H1 (cell line): ENCODE data around the gene POU2F2. TPM values are rescaled to one million over a fixed set of nuclear protein-coding genes. Genes with fewer than 3 reads are reported as not detected.

Experiments used
- CTCF ChIA-PET: fragments of 300-600 bp; sonication (Branson Sonifier 250); formaldehyde crosslinking; loops from one replicate; lab custom pipeline; 2021; ENCODE audit not compliant: partially characterized antibody; lab: Charles Lee
- POLR2A ChIA-PET: fragments of 300-600 bp; sonication (Branson Sonifier 250); formaldehyde crosslinking; loops from one replicate; lab custom pipeline; 2021; ENCODE audit warnings: inconsistent platforms; ENCODE audit not compliant: partially characterized antibody; lab: Charles Lee
- DNase-seq, 2 experiments: peaks; one replicate each; pipeline versions ENCODE4 v3.0.0 to v3.0.0-alpha.2; 2010 to 2022; ENCODE audit warnings: low spot score in 2 of 2, low read depth in 1 of 2, mixed read lengths in 1 of 2
- FAIRE-seq: peaks from 2 replicates; lab custom pipeline; 2011; peaks lifted over from hg19 to GRCh38; lab: Jason Lieb, UNC
- H2AFZ ChIP-seq: 2 replicates; pipeline ENCODE4 v1.8.1; 2012; ENCODE audit warnings: low read length, inconsistent platforms
- H2AK5ac ChIP-seq: 2 replicates; pipeline ENCODE4 v1.6.1; 2013; ENCODE audit warnings: low read depth, low read length
- H2BK120ac ChIP-seq: replicated peaks from 2 replicates; pipeline ENCODE3; 2013; ENCODE audit warnings: low read depth, low read length, inconsistent platforms
- H2BK12ac ChIP-seq: 2 replicates; pipeline ENCODE4 v1.6.1; 2013; ENCODE audit warnings: low read depth, low read length
- H2BK15ac ChIP-seq: 2 replicates; pipeline ENCODE4 v1.6.1; 2013; ENCODE audit warnings: low read length
- H2BK20ac ChIP-seq: 2 replicates; pipeline ENCODE4 v1.6.1; 2013; ENCODE audit warnings: low read length
- H2BK5ac ChIP-seq: 2 replicates; pipeline ENCODE4 v1.6.1; 2013; ENCODE audit warnings: low read depth, low read length
- H3K14ac ChIP-seq: 2 replicates; pipeline ENCODE4 v1.6.1; 2013; ENCODE audit warnings: inconsistent platforms; ENCODE audit not compliant: insufficient read length
- H3K18ac ChIP-seq: 2 replicates; pipeline ENCODE4 v1.6.1; 2013; ENCODE audit warnings: low read length; ENCODE audit errors: extremely low read depth
- H3K23ac ChIP-seq: 2 replicates; pipeline ENCODE4 v1.6.1; 2013; ENCODE audit warnings: inconsistent platforms; ENCODE audit not compliant: insufficient read length
- H3K23me2 ChIP-seq: 2 replicates; pipeline ENCODE4 v1.6.1; 2013; ENCODE audit warnings: low read depth, low read length
- H3K27ac ChIP-seq: 2 replicates; pipeline ENCODE4 v1.6.1; 2011; ENCODE audit warnings: low read depth, low read length, inconsistent platforms
- H3K27me3 ChIP-seq, 4 experiments: replicated peaks in 1 of 4; 1 replicate in 1 of 4; 2 replicates in 3 of 4; pipeline versions ENCODE4 v1.6.1 to v1.8.1; 2011 to 2013; ENCODE audit warnings: low read length in 3 of 4, mild to moderate bottlenecking in 3 of 4, inconsistent platforms in 2 of 4, mixed read lengths in 2 of 4, moderate library complexity in 1 of 4; ENCODE audit not compliant: control insufficient read depth in 3 of 4, insufficient read depth in 3 of 4; ENCODE audit errors: extremely low read depth in 1 of 4
- H3K36me3 ChIP-seq, 4 experiments: 2 replicates each; pipeline versions ENCODE4 v1.6.1 to v1.8.1; 2011 to 2013; ENCODE audit warnings: mild to moderate bottlenecking in 4 of 4, low read length in 3 of 4, moderate library complexity in 2 of 4, control low read depth in 1 of 4, inconsistent platforms in 1 of 4; ENCODE audit not compliant: insufficient read depth in 4 of 4, control insufficient read depth in 2 of 4
- H3K4ac ChIP-seq: replicated peaks from 2 replicates; pipeline ENCODE3; 2013; ENCODE audit warnings: low read length, low read depth, mixed read lengths, inconsistent platforms; ENCODE audit not compliant: insufficient read length
- H3K4me1 ChIP-seq, 4 experiments: replicated peaks in 1 of 4; 1 replicate in 1 of 4; 2 replicates in 3 of 4; pipeline versions ENCODE4 v1.6.1 to v1.8.1; 2011 to 2013; ENCODE audit warnings: low read length in 3 of 4, inconsistent platforms in 2 of 4, mixed read lengths in 1 of 4; ENCODE audit not compliant: insufficient read depth in 4 of 4, control insufficient read depth in 3 of 4
- H3K4me2 ChIP-seq, 2 experiments: 2 replicates each; pipeline versions ENCODE4 v1.6.1 to v1.8.1; 2011 to 2013; ENCODE audit warnings: low read depth in 2 of 2, low read length in 2 of 2, control low read depth in 1 of 2, inconsistent platforms in 1 of 2, mild to moderate bottlenecking in 1 of 2; ENCODE audit not compliant: insufficient read depth in 1 of 2
- H3K4me3 ChIP-seq, 4 experiments: fragments of 200-600, 300-600 bp in 1 of 4; sonication (generic), shearing (Covaris generic), sonication (Bioruptor Twin) in 1 of 4; 2 replicates each; pipeline versions ENCODE4 v1.5.1 to v1.8.1; 2011 to 2016; ENCODE audit warnings: low read length in 4 of 4, low read depth in 3 of 4, control low read depth in 2 of 4, inconsistent platforms in 2 of 4, mild to moderate bottlenecking in 2 of 4, mixed read lengths in 1 of 4, moderate library complexity in 1 of 4; ENCODE audit not compliant: insufficient read depth in 2 of 4; ENCODE audit errors: extremely low read depth in 1 of 4
- H3K56ac ChIP-seq: replicated peaks from 2 replicates; pipeline ENCODE3; 2013; ENCODE audit warnings: low read depth, mild to moderate bottlenecking, mixed read lengths, low read length, inconsistent platforms; ENCODE audit not compliant: insufficient read length
- H3K79me1 ChIP-seq: 2 replicates; pipeline ENCODE4 v1.6.1; 2013; ENCODE audit warnings: low read depth, low read length, control low read depth
- H3K79me2 ChIP-seq, 2 experiments: 2 replicates each; pipeline versions ENCODE4 v1.6.1 to v1.8.1; 2012 to 2013; ENCODE audit warnings: low read length in 2 of 2, mild to moderate bottlenecking in 2 of 2, inconsistent platforms in 1 of 2; ENCODE audit not compliant: insufficient read depth in 2 of 2, control insufficient read depth in 1 of 2
- H3K9ac ChIP-seq, 4 experiments: replicated peaks in 1 of 4; 1 replicate in 1 of 4; 2 replicates in 3 of 4; pipeline versions ENCODE4 v1.6.1 to v1.8.1; 2011 to 2013; ENCODE audit warnings: low read depth in 3 of 4, low read length in 3 of 4, control low read depth in 2 of 4, mild to moderate bottlenecking in 2 of 4, moderate library complexity in 2 of 4, inconsistent platforms in 1 of 4; ENCODE audit errors: extremely low read depth in 1 of 4
- H3K9me3 ChIP-seq, 2 experiments: 2 replicates each; pipeline versions ENCODE4 v1.6.1 to v1.8.1; 2012 to 2013; ENCODE audit warnings: mild to moderate bottlenecking in 2 of 2, moderate library complexity in 2 of 2, control low read depth in 1 of 2, inconsistent platforms in 1 of 2, low read depth in 1 of 2, low read length in 1 of 2, mixed read lengths in 1 of 2; ENCODE audit not compliant: insufficient read depth in 2 of 2
- H4K20me1 ChIP-seq, 2 experiments: replicated peaks in 1 of 2; 2 replicates each; pipeline versions ENCODE3 to v1.8.1; 2011 to 2013; ENCODE audit warnings: inconsistent platforms in 2 of 2, low read length in 2 of 2, mild to moderate bottlenecking in 1 of 2; ENCODE audit not compliant: insufficient read depth in 2 of 2, control insufficient read depth in 1 of 2
- H4K5ac ChIP-seq: 2 replicates; pipeline ENCODE4 v1.6.1; 2013; ENCODE audit warnings: low read length, low read depth, mixed read lengths, inconsistent platforms; ENCODE audit not compliant: insufficient read length
- H4K8ac ChIP-seq: 2 replicates; pipeline ENCODE4 v1.8.0; 2013; ENCODE audit warnings: mild to moderate bottlenecking, moderate library complexity, low read length, inconsistent platforms; ENCODE audit not compliant: insufficient read depth; ENCODE audit errors: extremely low read depth
- H4K91ac ChIP-seq: replicated peaks from 2 replicates; pipeline ENCODE3; 2013; ENCODE audit warnings: low read length, mixed read lengths, inconsistent platforms; ENCODE audit not compliant: insufficient read length
- BCL11A ChIP-seq, 2 experiments: IDR thresholded peaks; one replicate each; pipeline ENCODE4 v1.6.1; 2011; ENCODE audit warnings: low read depth in 2 of 2, low read length in 2 of 2, mild to moderate bottlenecking in 2 of 2
- CBX8 ChIP-seq: fragments of 300-800, 300-1000 bp; sonication (generic); IDR thresholded peaks from 2 replicates; pipeline ENCODE4 v1.7.1; 2016; ENCODE audit warnings: low read depth, low read length, borderline replicate concordance
- E2F6 ChIP-seq: IDR thresholded peaks from 2 replicates; pipeline ENCODE4 v1.6.1; 2012; ENCODE audit warnings: inconsistent platforms
- HDAC6 ChIP-seq: IDR thresholded peaks from one replicate; pipeline ENCODE4 v1.7.1; 2012; ENCODE audit warnings: low read depth, mild to moderate bottlenecking, inconsistent platforms, low read length, moderate library complexity
- KDM1A ChIP-seq: fragments of 200-600, 300-600 bp; sonication (generic); IDR thresholded peaks from 2 replicates; pipeline ENCODE4 v1.7.1; 2016; ENCODE audit warnings: mild to moderate bottlenecking, low read length, borderline replicate concordance
- PHF8 ChIP-seq: fragments of 200-600 bp; sonication (generic); conservative IDR thresholded peaks from 2 replicates; pipeline ENCODE4 v1.7.1; 2012; ENCODE audit warnings: low read depth, mild to moderate bottlenecking, inconsistent platforms, low read length, moderate library complexity
- POU5F1 ChIP-seq: IDR thresholded peaks from 2 replicates; pipeline ENCODE4 v1.6.1; 2011; ENCODE audit warnings: low read depth, mild to moderate bottlenecking, low read length, moderate library complexity
- SIN3A ChIP-seq, 2 experiments: IDR thresholded peaks in 1 of 2; conservative IDR thresholded peaks in 1 of 2; 2 replicates each; pipeline ENCODE4 v1.6.1; 2011 to 2012; ENCODE audit warnings: low read length in 2 of 2, improper control_type of control experiment in 1 of 2, low read depth in 1 of 2, mild to moderate bottlenecking in 1 of 2
- SP1 ChIP-seq: IDR thresholded peaks from 2 replicates; pipeline ENCODE4 v1.6.1; 2011; ENCODE audit warnings: low read depth, low read length
- SP4 ChIP-seq: IDR thresholded peaks from 2 replicates; pipeline ENCODE4 v1.6.1; 2012; ENCODE audit warnings: low read length, inconsistent platforms
- TAF7 ChIP-seq: optimal IDR thresholded peaks from 2 replicates; pipeline ENCODE3; 2011; ENCODE audit warnings: low read depth, mild to moderate bottlenecking, inconsistent platforms, low read length, moderate library complexity, borderline replicate concordance
- TBP ChIP-seq: IDR thresholded peaks from 2 replicates; pipeline ENCODE4 v1.6.1; 2011; ENCODE audit warnings: low read depth, low read length, improper control_type of control experiment
- TCF12 ChIP-seq: IDR thresholded peaks from 2 replicates; pipeline ENCODE4 v1.6.1; 2011; ENCODE audit warnings: low read depth, mild to moderate bottlenecking, low read length
- WGBS, 2 experiments: shearing (Covaris generic) in 1 of 2; methylation state at CpG; one replicate each; pipeline versions ENCODE4 v1.1.6 to v1.1.7; 2013 to 2015; ENCODE audit warnings: low lambda C conversion rate in 2 of 2, mixed read lengths in 2 of 2, inconsistent platforms in 1 of 2, low coverage in 1 of 2, missing lambda C conversion rate in 1 of 2; ENCODE audit not compliant: insufficient replicate concordance in 2 of 2, insufficient coverage in 1 of 2, insufficient read length in 1 of 2; ENCODE audit errors: extremely low coverage in 1 of 2, missing lambda C conversion rate in 1 of 2; 5-methylcytosine and 5-hydroxymethylcytosine counted together
- polyA plus RNA-seq, 7 experiments: library from polyadenylated mRNA; depleted of rRNA in 3 of 7; stranded (reverse) in 5 of 7; unstranded in 2 of 7; fragments of >200 nt in 5 of 7; fragments of 200-250 nt in 2 of 7; gene quantifications; 1 replicate in 5 of 7; 2 replicates in 1 of 7; 4 replicates in 1 of 7; pipeline versions ENCODE4 v1.2.1 to v1.2.3, GENCODE V29; 2011 to 2013; ENCODE audit warnings: missing spikeins in 2 of 7, mixed read lengths in 2 of 7
- total RNA-seq: library from RNA; stranded (reverse); fragmentation: NEBNext Ultra II Directional; extraction: Animal tissue kit (Norgen Biotek cat#: 25700); gene quantifications from 2 replicates; pipeline ENCODE4 v1.2.1, GENCODE V29; 2021

POU2F2 gene
- total and polyA plus RNA-seq, 2 of the 8 experiments (the other 6 are each of a cell fraction or from before 2014, with no cell fraction given): 5.0 to 6.1 TPM

GRCh38 chr19:42098781-42099180 is 33.5 kb downstream of the POU2F2 start:
- POLR2A ChIA-PET: interaction anchor here (0.8 to 1.6 kb wide), 3 partner anchors 11 to 20 kb away, joined by 3 to 10 read pairs (median 3); no protein-coding TSS in a partner anchor
- no peak overlapping the region for H2AK5ac ChIP-seq
- H3K79me2 ChIP-seq: no peaks in the 10 kb centered on the region
- no peak overlapping the region for H4K8ac ChIP-seq
- H3K23me2 ChIP-seq: peaks cover 2% of the 10 kb centered on the region; the same call in 1 of the 2 replicates
- no peak overlapping the region for H3K4me3 ChIP-seq
- no peak overlapping the region for H2BK20ac ChIP-seq
- H2BK5ac ChIP-seq: no peak overlapping the region
- no peak overlapping the region for H3K27ac ChIP-seq
- H4K20me1 ChIP-seq: peaks cover 0 to 1% of the 10 kb centered on the region in 2 experiments
- no peak overlapping the region for H2AFZ ChIP-seq
- no peak overlapping the region for H3K18ac ChIP-seq
- no peak overlapping the region for H4K5ac ChIP-seq
- H3K36me3 ChIP-seq: no peaks in the 10 kb centered on the region
- H3K4me2 ChIP-seq: no peak overlapping the region
- H2BK120ac ChIP-seq: no peak overlapping the region
- H3K27me3 ChIP-seq: peaks cover 0 to 5% (median 2%) of the 10 kb centered on the region in 4 experiments; a peak in 3 of 7 replicates
- no peak overlapping the region for H3K4ac ChIP-seq
- no peak for FAIRE-seq
- no peak overlapping the region for H3K56ac ChIP-seq
- 86% methylated on average over 6 of the region's 6 CpGs; no CpG with 5 or more reads in 1 of the 2 experiments for WGBS, 2 experiments
- CTCF ChIA-PET: interaction anchor here (0.6 to 3.8 kb wide), 10 partner anchors 11 to 131 kb away, joined by 3 to 42 read pairs (median 4); partner anchors contain the start of gene POU2F2
- H3K14ac ChIP-seq: no peak overlapping the region
- no peaks in the 10 kb centered on the region for H3K9me3 ChIP-seq
- no peak for DNase-seq
- H3K79me1 ChIP-seq: no peaks in the 10 kb centered on the region
- no peak overlapping the region for H4K91ac ChIP-seq
- no peak overlapping the region for H2BK12ac ChIP-seq
- no peak overlapping the region for H3K9ac ChIP-seq
- no peak overlapping the region for H2BK15ac ChIP-seq
- H3K4me1 ChIP-seq: peaks cover 0 to 17% (median 5%) of the 10 kb centered on the region in 4 experiments; a peak in 6 of 7 replicates
- H3K23ac ChIP-seq: no peak overlapping the region
- TF ChIP-seq BCL11A (IDR thresholded peaks at IDR 0.05; ENCODE audit: low read depth in 2 of 2, low read length in 2 of 2): no peak
- no peak for TF ChIP-seq POU5F1
- TF ChIP-seq TCF12: no peak
- TF ChIP-seq KDM1A: no peak
- TF ChIP-seq TBP: no peak
- TF ChIP-seq SP1: no peak
- TF ChIP-seq E2F6: no peak
- no peak for TF ChIP-seq SIN3A (conservative IDR thresholded peaks at IDR 0.05 in 1 of 2, IDR thresholded peaks at IDR 0.05 in 1 of 2; ENCODE audit: low read depth in 1 of 2, low read length in 2 of 2)
- no peak for TF ChIP-seq CBX8
- no peak for TF ChIP-seq SP4
- TF ChIP-seq HDAC6: no peak
- no peak for TF ChIP-seq TAF7
- no peak for TF ChIP-seq PHF8
